ENCODE measurements around the gene ZNF169.

GRCh38 chr9:94212091-94212490 is 47.0 kb upstream of the ZNF169 start:
- TF ChIP-seq EZH2 (IDR thresholded peaks at IDR 0.05; ENCODE audit: borderline replicate concordance, insufficient read depth, low read length, poor library complexity, severe bottlenecking) (no peak), CTCF (IDR thresholded peaks at IDR 0.05; ENCODE audit: poor library complexity, severe bottlenecking) (no peak)

All from neural cell (in vitro differentiated cells).